Fibroblast of lung (primary cell): ENCODE data around the gene PSMB2.

Source experiments
- EZH2 ChIP-seq: IDR thresholded peaks from 2 replicates; pipeline ENCODE4 v1.5.1; 2012; ENCODE audit warnings: low read length, control low read depth, mild to moderate bottlenecking; ENCODE audit errors: missing control alignments
- TF ChIP-seq, protein P1 (sequence below), 2 donors: IDR thresholded peaks in 1 of 2; conservative IDR thresholded peaks in 1 of 2; 1 replicate in 1 of 2; 2 replicates in 1 of 2; pipeline ENCODE4 v1.5.1; 2011 to 2012; ENCODE audit warnings: low read length in 2 of 2, control low read depth in 1 of 2, inconsistent platforms in 1 of 2, low read depth in 1 of 2, mild to moderate bottlenecking in 1 of 2

DNA sequence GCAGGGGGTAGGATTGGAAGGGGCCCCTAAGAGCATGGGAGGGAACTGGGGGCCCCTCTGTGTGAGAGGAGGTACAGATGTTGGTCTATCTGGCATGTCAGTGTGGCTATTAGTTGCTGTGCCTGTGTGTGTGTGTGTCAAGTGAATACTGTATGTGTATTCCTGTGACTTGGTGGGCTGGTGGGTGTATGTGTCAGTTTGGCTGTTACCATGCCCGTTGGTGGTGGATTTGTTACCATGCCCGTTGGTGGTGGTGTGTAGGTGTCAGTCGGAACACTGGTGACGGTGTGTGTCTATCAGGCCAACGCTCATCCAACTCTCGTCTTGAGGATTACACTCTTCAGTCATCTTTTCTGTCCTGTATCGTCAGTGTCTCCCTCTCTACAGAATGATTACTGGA, 45.6 kb downstream of the PSMB2 start:
- TF ChIP-seq, protein P1, sequence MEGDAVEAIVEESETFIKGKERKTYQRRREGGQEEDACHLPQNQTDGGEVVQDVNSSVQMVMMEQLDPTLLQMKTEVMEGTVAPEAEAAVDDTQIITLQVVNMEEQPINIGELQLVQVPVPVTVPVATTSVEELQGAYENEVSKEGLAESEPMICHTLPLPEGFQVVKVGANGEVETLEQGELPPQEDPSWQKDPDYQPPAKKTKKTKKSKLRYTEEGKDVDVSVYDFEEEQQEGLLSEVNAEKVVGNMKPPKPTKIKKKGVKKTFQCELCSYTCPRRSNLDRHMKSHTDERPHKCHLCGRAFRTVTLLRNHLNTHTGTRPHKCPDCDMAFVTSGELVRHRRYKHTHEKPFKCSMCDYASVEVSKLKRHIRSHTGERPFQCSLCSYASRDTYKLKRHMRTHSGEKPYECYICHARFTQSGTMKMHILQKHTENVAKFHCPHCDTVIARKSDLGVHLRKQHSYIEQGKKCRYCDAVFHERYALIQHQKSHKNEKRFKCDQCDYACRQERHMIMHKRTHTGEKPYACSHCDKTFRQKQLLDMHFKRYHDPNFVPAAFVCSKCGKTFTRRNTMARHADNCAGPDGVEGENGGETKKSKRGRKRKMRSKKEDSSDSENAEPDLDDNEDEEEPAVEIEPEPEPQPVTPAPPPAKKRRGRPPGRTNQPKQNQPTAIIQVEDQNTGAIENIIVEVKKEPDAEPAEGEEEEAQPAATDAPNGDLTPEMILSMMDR (conservative IDR thresholded peaks at IDR 0.05 in 1 of 2, IDR thresholded peaks at IDR 0.05 in 1 of 2; ENCODE audit: low read depth in 1 of 2, low read length in 2 of 2), result no peak
- no peak for TF ChIP-seq EZH2
